Effector CD8-positive, alpha-beta T cell (primary cell): ENCODE measurements around the gene MYO16.

ENCODE experiments used
- DNase-seq: peaks from one replicate; lab custom pipeline; 2025; lab: John Stamatoyannopoulos, UW
- total RNA-seq, 4 experiments: gene quantifications; one replicate each; lab custom pipeline; 2026; lab: John Stamatoyannopoulos, UW

Gene MYO16
- total RNA-seq, result 0 to 0.61 (median 0.09) reads per million in 4 experiments

DNA sequence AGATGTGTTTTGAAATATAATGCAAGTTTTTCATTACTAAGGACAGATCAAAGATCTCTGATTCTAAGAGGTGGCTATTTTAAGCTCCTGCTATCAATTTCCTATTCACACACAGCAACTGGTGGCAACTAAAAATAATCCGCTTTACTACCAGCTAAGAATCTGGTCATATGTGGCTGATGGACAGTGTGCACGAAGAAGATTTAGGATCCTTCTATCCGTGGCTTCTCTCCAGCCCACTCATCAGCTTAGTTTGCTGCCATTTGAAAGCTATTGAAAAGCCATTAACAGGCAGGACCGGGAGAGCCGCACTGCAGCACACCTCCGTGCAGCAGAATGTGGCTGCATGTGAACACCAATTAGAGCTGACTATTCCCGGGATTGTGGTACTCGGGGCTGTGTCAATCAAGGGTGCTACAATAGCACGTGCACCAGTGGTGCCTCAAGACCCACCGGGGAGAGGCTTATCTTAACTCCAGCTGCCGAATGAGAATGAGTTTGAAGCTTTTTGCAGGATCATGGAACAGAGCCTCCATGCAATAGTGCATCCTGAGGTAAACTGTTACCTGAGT, at the start of gene MYO16:
Gene MYO16, plus strand, starts transcription at position 431 of the 572 bp plus-strand sequence. CDS start 234 bp downstream, outside the sequence.
- DNase-seq, result no peak

DNA sequence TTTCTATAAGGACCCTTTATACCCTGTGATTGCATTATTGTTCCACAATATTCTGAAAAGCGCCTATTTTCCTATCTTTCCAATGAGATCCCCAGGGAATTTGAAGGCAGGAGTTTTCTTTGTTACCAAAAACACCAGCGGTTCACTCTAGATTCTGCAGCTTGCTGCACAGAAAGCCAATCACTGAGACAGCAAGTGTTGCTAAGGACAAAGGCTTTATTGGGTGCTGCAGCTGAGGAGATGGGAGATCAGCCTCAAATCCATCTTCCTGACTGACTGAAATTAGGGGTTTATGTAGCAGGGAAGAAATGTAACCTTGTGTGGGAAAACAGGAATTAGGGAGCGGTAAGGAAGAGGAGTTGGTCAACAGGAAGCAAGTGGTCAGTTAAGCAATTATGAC, 42.6 kb upstream of the MYO16 start:
- DNase-seq, result no peak

DNA sequence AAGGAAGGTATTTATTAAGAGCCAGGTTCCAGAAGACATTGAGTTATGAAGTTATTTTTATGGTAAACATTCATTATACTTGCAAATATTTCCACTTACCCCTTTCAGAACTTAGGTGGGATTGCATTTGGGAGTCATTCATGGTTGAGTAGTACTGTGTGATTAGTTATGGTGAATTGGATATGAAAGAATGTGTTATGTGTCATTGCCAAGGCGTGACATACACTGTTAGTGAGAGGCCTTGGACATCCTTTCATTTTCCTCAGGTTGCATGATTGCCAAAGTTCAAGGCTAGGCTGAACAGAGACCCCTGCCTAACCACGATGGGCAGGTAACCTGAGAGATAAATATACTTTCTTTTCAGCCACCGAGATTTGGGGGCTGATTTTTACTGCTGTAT, 40.9 kb upstream of the MYO16 start:
- no peak for DNase-seq

DNA sequence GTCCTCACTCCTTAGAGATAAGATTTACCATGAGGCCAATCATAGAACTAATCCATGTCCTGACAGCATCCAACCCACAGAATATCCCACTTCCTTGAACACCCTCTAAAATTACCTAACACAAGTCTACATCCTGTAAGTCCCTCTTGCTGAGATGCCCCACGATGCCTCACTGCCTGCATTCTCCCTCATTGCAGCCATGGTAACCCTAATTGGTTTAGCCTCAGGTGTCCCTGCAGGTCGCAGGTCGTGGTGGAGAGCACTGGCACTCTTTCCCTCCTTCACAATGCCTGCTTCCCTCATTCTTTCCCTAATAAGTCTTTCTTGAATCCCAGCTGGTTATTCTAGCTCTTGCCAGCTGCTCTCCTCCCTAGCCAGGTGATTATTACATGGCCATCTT, 35.3 kb upstream of the MYO16 start:
- no peak for DNase-seq

DNA sequence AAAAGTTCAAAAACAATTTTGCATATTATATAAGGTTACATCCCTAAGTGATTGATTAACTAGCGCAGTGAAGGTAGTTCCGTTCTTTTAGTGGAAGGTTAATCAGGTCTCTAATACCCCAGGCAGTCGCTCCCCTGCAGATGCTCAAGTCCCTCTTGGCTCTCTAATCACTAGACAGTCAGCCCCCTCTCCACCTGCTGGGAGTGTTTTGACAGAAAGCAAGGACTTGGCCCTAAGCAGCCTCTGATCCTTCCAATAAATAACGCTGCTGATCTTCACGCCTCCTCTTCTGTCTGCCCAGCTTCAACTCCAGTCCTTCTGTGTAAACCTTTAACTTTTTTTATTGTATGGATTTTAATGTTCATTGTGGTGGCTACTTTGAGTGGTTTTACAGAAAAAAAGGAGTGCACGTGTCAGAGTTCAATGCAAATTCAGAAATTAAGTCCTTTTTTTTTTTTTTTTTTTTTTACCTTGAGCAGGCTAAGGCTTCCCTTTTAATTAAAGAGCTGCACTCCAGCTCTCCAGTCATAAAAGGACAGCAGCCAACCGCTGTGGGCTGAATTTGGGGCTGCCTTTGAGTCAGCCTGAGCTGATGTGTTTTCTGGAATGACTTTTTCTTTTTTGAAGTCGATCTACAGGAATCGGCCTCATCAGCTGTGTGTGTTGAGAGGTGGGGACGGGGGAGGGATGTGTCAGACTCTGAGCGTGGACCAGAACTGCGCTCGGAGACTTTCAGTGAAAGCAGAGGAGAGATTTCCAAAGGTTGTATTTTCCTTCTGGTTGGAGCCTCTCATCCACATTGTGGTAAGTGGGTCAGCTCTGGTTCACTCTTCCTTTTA, 33.8 kb upstream of the MYO16 start:
- no peak for DNase-seq

DNA sequence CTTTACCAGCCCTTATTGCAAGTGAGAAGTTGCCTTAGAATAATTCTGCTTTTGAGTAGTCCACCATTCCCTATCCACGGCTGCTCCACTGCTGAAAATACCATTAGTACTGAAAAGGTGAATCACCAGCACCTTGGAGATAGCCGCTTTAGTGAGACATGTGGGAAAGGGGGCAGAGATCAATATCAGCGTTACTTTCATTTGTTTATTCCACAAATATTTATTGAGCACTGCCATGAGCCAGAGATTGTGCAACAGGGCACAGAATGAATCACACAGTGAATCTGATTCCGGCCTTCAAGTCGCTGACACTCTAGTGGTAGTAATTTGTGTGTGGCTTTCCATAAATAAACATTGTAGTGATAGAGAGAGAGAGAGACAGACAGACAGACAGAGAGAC, 31.5 kb upstream of the MYO16 start:
- no peak for DNase-seq

DNA sequence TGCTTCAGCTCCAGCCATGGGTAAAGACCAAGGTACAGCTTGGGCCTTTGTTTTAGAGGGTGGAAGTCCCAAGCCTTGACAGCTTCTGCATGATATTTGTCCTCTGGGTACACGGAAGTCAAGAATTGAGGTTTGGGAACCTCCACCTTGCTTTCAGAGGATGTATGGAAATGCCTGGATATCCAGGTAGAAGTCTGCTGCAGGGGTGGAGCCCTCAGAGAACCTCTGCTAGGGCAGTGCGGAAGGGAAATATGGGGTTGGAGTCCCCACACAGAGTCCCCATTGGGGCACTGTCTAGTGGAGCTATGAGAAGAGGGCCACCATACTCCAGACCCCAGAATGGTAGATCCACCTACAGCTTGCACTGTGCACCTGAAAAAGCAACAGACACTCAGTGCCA, 23.0 kb upstream of the MYO16 start:
- no peak for DNase-seq

DNA sequence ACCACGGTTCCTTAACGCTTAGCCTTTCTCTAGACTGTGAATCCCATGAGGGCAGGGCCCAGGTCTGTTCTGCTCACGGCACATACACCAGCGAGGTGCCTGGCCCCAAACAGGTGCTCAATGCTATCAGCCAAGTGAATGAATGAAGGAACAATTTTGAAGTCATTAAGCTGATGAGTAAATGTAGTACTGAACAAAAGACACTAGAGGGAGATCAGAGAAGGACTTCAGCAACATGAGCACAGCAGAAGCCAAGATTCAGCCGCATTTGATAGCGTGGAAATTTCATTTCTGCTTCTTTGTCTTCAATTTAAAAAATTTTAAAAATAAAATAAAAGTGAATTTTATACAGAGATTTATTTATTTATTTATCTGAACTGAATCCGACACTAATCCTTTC, 20.1 kb upstream of the MYO16 start:
- no peak for DNase-seq

DNA sequence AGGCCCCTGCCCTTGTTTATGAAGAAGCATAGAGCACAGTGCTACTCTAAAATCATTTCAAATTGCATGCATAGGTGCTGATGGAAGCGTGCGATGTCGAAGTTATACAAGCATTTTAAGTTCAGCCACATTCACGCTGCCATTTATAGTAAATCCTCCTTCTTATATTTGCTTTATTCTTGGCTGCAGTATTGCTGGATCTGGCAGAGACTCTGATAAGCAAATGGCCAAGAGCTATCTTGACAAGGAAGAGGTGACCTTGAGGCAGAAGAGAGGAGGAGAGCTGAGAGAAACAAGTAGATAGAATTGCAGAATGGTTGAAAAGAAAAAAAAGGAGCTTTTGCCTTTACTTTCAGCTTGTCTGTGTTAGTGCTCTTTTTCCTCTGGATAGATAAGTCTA, 18.9 kb upstream of the MYO16 start:
- no peak for DNase-seq

DNA sequence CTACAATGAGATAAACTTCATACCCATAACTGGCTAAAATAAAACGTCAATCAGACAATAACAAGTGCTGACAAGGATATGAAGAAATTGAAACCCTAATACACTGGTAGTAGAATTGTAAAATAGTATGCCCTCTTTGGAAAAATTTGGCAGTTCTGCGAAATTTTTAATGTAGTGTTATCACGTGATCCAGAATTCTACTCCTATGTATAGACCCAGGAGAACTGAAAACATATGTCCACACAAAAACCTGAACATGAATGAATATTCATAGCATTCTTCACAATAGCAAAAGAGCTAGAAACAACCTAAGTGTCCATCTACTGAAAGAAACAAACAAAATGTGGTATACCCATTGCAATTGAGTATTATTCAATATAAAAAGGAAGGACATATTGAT, 14.2 kb upstream of the MYO16 start:
- DNase-seq, result no peak

DNA sequence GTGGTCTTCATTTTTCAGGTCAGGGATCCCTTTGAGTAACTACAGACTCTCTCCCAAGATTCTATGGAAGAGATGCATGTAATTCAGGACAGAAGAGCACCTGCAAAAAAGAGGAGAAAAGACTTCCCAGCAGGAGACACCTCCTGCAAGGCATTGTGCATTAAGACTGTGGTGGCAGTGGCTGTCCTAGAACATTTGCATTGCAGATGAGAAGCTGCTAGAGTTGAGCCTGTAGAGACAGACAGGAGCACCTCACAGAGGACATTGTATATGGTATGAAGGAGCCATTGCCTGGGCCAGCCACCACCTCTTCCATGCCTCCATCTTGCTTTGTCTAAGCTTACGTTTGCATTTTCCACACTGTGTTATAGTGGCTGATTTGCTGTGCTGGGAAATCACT, 11.2 kb upstream of the MYO16 start:
- no peak for DNase-seq

DNA sequence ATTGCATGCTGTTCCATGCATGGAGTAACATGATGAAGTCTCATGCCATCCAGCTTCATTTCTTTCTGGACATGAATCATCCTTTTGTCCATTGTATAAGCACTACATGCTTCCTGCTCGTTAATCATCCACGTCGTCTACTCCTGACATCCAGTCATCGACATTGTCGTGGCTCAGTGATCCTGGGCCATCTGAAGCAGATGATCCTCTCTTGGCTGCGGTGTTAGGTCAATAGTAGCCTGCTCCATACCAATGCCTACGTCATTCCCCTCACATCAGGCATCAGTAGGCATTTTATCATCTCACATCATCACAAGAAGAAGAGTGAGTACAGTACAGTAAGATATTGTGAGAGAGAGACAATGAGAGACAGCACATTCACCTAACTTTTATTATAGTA, 7.9 kb upstream of the MYO16 start:
- DNase-seq, result no peak

DNA sequence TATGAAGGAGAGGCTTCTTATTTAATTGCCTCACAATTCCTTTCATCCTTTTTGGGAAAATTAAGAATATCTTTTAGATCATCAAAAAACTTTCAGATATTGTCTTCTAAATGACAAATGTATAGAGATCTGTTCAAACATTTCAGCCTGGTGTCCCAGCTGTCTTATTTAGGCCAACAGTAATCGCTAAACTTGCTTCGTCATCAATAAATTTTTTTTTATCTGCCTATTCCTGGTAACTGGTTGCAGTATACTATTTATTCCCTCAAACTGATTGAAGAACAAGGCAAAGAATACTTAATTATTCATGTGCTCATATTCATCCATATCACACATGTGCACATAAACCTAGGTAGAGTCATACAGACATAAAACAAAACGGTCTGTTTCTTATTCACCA, 5.3 kb upstream of the MYO16 start:
- no peak for DNase-seq

DNA sequence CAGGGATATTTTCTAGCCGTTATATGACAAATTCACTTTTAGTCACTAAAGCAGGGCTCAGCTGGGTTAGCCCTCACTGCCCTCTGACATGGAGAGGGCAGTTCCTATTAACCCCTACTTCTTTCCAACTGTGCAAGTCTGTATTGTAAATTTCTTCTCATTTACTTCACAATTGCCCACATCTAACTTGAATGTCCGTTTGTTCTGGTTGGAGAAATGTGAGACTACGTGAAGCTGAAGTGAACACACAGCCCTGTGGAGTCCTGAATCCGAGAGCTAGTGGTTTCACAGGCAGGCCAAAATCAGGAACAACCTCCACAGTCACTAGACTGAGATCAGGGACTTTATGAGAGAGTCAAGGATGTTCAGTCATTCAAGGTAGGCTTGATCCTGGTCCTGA, 4.4 kb upstream of the MYO16 start:
- DNase-seq, result no peak

DNA sequence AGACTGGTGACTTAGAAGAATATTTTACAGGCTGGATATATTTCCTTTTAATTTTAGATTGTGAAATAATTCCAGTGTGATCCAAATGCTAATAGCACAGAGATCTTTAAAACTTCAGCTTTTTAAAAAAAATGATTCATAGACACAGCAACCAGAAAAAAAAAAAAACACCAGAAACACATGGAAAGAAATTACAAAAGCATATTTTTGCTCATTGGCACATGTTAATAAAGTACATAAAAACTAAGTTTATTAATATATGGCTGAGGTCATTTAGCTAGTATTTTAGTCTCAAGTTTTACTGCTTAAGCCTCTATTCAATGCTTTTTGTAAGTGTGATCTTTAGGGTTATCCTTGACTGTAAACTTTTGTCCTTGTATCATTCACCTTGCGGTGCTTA, 577 bp downstream of the MYO16 start:
- DNase-seq, result no peak

DNA sequence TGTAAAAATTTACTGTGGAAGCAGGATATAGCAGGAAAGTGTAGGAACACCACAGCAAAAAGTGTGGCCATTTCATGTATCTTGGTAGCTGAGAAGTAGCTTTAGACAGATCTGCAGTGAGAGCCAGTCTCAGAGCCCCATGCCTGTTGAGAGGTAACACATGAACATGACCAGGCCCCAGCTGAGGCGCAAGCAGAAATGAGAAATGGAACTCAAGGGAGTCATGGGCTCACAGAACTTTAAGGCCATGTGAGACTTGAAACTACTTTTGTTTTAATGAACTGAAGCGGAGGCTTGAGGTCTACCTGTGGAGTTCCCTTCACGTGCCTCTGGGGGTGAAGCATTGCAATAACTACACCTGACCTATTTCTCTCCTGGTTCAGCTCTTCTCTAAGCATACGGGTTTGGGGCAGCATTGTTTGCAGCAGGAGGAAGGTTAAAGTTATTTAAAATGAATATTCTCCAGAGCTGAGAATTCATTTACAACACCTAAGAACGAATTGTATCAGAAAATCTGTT, 3.3 kb downstream of the MYO16 start:
- no peak for DNase-seq

DNA sequence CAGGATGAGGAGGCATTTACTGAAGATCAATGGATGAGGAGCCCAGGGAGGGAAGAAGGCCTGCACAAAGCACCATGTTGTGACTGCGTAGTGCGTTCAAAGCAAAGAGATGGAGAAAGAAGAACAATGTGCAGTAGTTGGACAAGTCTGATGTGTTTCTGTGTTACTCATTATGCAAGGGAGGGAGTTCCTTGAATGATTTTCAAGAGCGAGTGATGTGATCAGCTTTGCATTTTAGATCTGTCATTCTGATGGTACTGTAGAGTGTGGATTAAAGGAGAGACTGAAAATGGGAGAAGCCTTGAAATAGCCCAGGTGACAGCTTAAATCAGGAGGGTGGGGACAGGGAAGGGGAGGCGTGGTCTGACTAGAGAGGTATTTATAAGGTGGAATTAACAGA, 9.5 kb downstream of the MYO16 start:
- DNase-seq, result no peak

DNA sequence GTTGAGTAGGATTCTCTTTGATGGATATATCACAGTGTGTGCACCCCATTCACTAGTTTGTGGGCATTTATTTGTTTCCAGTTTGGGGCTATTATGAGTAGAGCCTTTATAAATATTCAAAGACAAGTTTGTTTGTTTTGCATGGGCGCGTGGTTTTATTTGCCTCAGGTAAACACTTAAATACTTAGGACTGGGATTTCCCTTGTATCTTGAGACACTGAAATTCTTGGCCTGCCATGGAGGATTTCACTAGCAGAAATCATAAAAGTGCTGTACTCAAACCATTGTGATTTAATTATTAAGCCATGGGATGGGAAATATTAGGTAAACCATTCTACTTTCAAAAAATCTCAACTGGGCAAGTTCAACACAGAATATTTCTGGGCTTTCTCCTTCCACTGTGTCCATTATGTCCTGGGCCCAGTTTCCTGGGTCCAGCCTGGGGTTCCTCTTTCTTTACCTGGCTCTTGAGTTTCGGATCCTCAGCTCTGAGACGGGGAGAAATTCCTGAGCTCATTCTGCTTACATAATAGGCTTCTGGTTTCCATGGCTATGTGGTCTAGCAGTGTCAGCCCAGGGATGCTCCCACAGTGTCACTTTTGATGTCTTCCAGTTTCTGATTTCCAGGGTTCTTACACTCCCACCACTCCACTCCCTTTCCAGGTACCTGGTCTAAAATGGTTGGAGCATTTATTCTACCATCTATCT, 14.4 kb downstream of the MYO16 start:
- DNase-seq, result no peak

DNA sequence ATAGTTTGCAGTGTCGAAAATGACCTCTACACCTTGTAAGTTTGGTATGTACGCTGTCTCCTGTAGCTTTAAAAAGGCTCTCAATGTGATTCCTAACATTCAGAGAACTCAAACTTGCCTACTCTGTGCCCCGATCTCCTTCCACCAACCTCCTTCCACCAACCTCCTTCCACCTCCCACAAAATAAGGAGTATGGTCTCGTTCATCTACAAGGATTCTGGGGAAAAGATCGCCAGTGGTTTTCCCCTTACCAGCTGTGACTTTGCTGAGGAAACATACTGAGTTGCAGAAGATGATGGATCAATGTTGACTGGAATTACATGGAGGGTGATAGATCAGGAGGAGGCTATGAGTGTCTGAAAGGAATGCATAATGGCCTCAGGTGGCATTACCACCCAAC, 16.0 kb downstream of the MYO16 start:
- DNase-seq, result no peak

DNA sequence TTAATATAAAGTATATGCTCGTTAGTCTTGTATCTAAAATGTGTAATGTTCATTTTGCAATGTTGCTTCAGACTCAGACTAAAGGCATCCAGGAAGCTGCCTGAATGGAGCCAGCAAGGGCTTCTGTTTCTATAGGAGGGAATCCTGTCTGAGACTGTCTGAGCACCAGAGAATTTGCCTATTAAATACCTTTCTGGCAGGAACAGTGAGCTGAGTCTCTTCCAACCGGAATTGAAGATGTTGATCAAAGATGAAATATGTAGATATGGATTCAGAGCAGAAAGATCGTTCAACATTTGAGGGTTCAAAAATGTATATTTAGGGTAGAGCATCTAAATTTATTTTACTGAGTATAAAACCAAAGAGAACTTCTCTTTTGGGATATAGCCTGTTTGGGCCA, 20.9 kb downstream of the MYO16 start:
- no peak for DNase-seq

DNA sequence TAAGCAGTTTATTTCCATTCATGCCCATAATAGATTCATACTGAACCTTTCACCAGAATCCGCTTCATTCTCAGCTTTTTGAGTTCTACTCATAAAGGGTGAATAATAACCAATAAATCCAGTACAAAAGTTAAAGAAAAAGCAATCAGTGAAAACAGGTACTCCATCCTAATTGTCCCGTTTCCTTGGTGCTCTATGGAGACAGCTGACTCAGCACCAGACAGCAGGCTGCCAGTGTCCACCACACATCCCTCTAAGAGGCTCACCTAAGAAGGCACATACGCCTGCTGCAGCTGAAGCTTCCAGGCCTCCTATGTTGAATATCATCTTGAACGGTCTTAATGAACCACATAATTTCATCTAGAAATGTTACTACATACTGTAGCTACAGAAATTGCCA, 27.3 kb downstream of the MYO16 start:
- DNase-seq, result no peak

DNA sequence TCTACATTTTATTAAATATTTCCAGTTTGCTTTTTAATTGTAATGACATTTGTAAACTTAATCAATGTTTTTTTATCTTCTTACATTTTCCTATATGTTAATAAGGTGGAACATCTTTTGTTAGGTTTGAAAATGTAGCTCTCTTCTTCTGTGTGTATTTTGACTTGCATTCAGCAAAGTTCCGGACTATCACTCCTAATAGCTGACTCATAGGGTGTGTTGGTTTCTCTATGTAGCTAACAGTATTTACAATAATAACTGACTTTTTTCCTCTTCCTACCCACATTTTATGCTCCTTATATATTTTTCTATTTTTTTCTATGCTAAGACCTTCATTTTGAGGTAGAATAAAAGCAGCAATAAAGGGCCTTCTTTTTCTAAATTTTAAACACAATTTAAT, 28.1 kb downstream of the MYO16 start:
- DNase-seq, result no peak

DNA sequence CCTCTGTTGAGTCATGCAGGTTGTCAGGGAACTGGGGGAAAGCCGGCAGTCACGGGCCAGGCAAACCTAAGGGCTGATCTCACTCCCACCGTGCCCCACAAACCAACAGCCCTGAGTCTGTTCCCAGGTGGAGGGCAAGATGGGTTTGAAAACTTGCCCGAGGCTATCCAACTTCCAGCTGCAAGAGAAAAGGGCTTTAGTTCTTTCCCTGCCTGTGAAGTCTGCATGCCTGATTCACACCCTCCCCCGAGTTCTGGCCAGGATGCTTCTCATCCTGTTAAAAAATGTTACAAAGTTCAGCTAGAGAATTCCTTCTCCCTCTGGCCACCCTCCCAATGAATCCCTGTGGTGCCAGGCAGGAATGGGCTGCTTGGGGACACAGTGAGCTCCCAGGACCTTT, 33.1 kb downstream of the MYO16 start:
- no peak for DNase-seq
